D721Med (cell line): Measurements from ENCODE around the gene MRE11.

ENCODE experiments used
- DNase-seq: peaks from one replicate; pipeline ENCODE4 v3.0.0; 2011; ENCODE audit warnings: low spot score; ENCODE audit not compliant: insufficient read length
- FAIRE-seq: peaks from 2 replicates; lab custom pipeline; 2011; peaks lifted over from hg19 to GRCh38; lab: Jason Lieb, UNC
- CTCF ChIP-seq: IDR thresholded peaks from 2 replicates; pipeline ENCODE4 v1.5.1; 2012; ENCODE audit warnings: mild to moderate bottlenecking, control low read depth; ENCODE audit not compliant: insufficient read depth; ENCODE audit errors: missing control alignments

Gene MRE11

GRCh38 chr11:94472916-94473799 lies 20.5 kb downstream of the MRE11 start:
- DNase-seq (no peak), FAIRE-seq (no peak)
- TF ChIP-seq CTCF, result no peak

- TF ChIP-seq CTCF, result no peak
- no peak for FAIRE-seq
- no peak for DNase-seq
Measured at GRCh38 chr11:94469416-94469815, 24.2 kb downstream of the MRE11 start.

GRCh38 chr11:94459576-94459975 lies 34.1 kb downstream of the MRE11 start:
- no peak for DNase-seq
- no peak for FAIRE-seq
- no peak for TF ChIP-seq CTCF

- TF ChIP-seq CTCF, result no peak
- peak; percentile 87 for FAIRE-seq
- DNase-seq, result no peak
Measured at GRCh38 chr11:94457118-94458029, 36.3 kb downstream of the MRE11 start.

GRCh38 chr11:94455861-94456260 lies 37.8 kb downstream of the MRE11 start:
- DNase-seq, result no peak
- no peak for TF ChIP-seq CTCF
- FAIRE-seq, result no peak

GRCh38 chr11:94454301-94454700 lies 39.3 kb downstream of the MRE11 start:
- DNase-seq, result no peak
- TF ChIP-seq CTCF, result no peak
- FAIRE-seq, result no peak
